GM13976 (cell line): ENCODE data around the gene TADA2B.
A peak's percentile ranks its signal among the peaks of the same experiment; 100 is the strongest.

Experiments
- DNase-seq: peaks from one replicate; pipeline ENCODE4 v3.0.0; 2012; ENCODE audit warnings: low spot score
- CTCF ChIP-seq: IDR thresholded peaks from 2 replicates; pipeline ENCODE4 v1.5.1; 2012; ENCODE audit warnings: borderline replicate concordance, mild to moderate bottlenecking; ENCODE audit not compliant: insufficient read depth; ENCODE audit errors: extremely low read depth, missing control alignments, control extremely low read depth
- in situ Hi-C: fragments of 300-500 bp; cut with MboI; formaldehyde crosslinking; loops from one replicate; pipeline ENCODE4 v1.12.0; 2022; ENCODE audit warnings: low sequenced_read_pairs, mixed read lengths, inconsistent platforms; ENCODE audit not compliant: unreplicated experiment

Gene TADA2B

DNA sequence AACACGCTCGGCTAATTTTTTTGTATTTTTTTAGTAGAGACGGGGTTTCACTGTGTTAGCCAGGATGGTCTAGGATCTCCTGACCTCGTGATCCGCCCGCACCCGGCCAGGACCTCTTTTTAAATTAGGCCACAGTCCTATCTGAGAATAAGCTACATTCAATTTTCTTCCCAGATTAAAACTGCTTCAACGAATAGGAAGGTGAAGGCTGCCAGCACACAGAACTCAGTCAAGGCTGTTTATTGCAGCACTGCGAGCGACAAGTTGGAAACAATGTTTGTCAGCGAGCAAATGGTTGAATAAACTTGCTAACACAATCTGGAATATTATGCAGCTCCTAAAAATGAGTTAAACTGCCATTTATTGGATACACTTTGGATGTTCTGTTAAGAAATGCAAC lies 22.8 kb downstream of the TADA2B start:
- no peak for TF ChIP-seq CTCF
- DNase-seq: no peak
- in situ Hi-C loops: loop anchor here (10.0 kb wide), 1 partner anchor 351 kb away; the partner anchor contains the start of gene BLOC1S4

- in situ Hi-C loops: loop anchor here (10.0 kb wide), 1 partner anchor 352 kb away; the partner anchor contains the start of gene BLOC1S4
- no peak for DNase-seq
- TF ChIP-seq CTCF: no peak
Observed at GRCh38 chr4:7066493-7066892, 23.3 kb downstream of the TADA2B start.

DNA sequence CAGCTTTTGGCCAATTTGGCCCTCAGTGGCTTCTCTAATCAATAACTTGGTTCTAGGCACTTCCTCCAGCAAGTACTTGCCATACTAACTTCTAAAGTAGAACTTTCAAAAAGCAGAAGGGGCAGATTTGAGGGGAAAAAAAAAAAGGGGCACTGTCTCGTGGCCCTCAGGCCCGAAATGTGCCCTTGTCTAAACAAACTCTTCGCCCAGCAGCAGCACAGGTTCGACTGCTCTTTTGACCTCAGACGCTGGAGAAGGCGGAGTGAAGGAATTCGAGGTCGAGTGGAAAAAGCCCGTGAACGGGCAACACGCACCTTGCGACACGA lies 23.9 kb downstream of the TADA2B start:
- TF ChIP-seq CTCF: no peak
- DNase-seq: no peak
- in situ Hi-C loops: loop anchor here (10.0 kb wide), 1 partner anchor 352 kb away; the partner anchor contains the start of gene BLOC1S4

GRCh38 chr4:7067452-7068278 lies 24.5 kb downstream of the TADA2B start, which contains the start of gene GRPEL1:
GRPEL1 (minus strand) TSS chr4:7068064; CDS start chr4:7068032, 32 bp downstream.
- TF ChIP-seq CTCF: no peak
- peak; percentile 99 for DNase-seq
- in situ Hi-C loops: loop anchor here (10.0 kb wide), 1 partner anchor 353 kb away; the partner anchor contains the start of gene BLOC1S4

- no peak for DNase-seq
- no peak for TF ChIP-seq CTCF
- in situ Hi-C loops: loop anchor here (10.0 kb wide), 1 partner anchor 354 kb away; the partner anchor contains the start of gene BLOC1S4
Observed at GRCh38 chr4:7068279-7068842, 25.2 kb downstream of the TADA2B start.

- in situ Hi-C loops: loop anchor here (10.0 kb wide), 1 partner anchor 354 kb away; the partner anchor contains the start of gene BLOC1S4
- no peak for TF ChIP-seq CTCF
- no peak for DNase-seq
Observed at GRCh38 chr4:7068883-7069282, 25.7 kb downstream of the TADA2B start.
